AG08396 (cell line): ENCODE data around the gene VARS1.
"Not testable (repeated sequence)": the region's sequence is repeated elsewhere in the genome, so short reads cannot be mapped to it uniquely, and the experiment has no call there.

Experiments
- DNase-seq: peaks from one replicate; pipeline ENCODE4 v3.0.0; 2012; ENCODE audit warnings: low spot score, mixed read lengths

Gene VARS1

GRCh38 chr6:31795616-31796298, at the start of gene VARS1:
Gene VARS1, minus strand, starts transcription at chr6:31795752. Its CDS starts 535 bp downstream, at chr6:31795217.
- DNase-seq, result peak; percentile 97

GRCh38 chr6:31844507-31844906, 49.0 kb upstream of the VARS1 start:
- DNase-seq, result no peak

- no peak for DNase-seq
These were observed 46.5 kb upstream of the VARS1 start for GRCh38 chr6:31842053-31842452.

GRCh38 chr6:31839779-31840126, 44.2 kb upstream of the VARS1 start:
- not testable (repeated sequence) for DNase-seq

GRCh38 chr6:31838968-31839367, 43.4 kb upstream of the VARS1 start:
- no peak for DNase-seq

- not testable (repeated sequence) for DNase-seq
These were observed 42.6 kb upstream of the VARS1 start for GRCh38 chr6:31838114-31838553.

GRCh38 chr6:31837369-31838113, 42.0 kb upstream of the VARS1 start:
- DNase-seq, result no peak

GRCh38 chr6:31836474-31837368, 41.2 kb upstream of the VARS1 start:
- peak; percentile 53 for DNase-seq

GRCh38 chr6:31836047-31836473, 40.5 kb upstream of the VARS1 start:
- no peak for DNase-seq

- peak; percentile 91 for DNase-seq
These were observed 39.1 kb upstream of the VARS1 start for GRCh38 chr6:31834367-31835250.

- DNase-seq, result no peak
These were observed 36.0 kb upstream of the VARS1 start for GRCh38 chr6:31831350-31832215.

GRCh38 chr6:31830886-31831335, 35.4 kb upstream of the VARS1 start:
- no peak for DNase-seq

GRCh38 chr6:31829633-31830283, 34.2 kb upstream of the VARS1 start:
- DNase-seq, result no peak

GRCh38 chr6:31827286-31828079, 31.9 kb upstream of the VARS1 start, which contains the start of gene HSPA1B:
Gene HSPA1B, plus strand, starts transcription at chr6:31827738. Its CDS starts 213 bp downstream, at chr6:31827951.
- DNase-seq, result peak; percentile 98

- DNase-seq, result peak; percentile 80
These were observed 31.3 kb upstream of the VARS1 start for GRCh38 chr6:31826793-31827285.

- no peak for DNase-seq
These were observed 30.0 kb upstream of the VARS1 start for GRCh38 chr6:31825553-31825952.

GRCh38 chr6:31823592-31824196, 28.1 kb upstream of the VARS1 start:
- not testable (repeated sequence) for DNase-seq
